ENCODE measurements around the gene ZNF784. TPM values are rescaled to one million over a fixed set of nuclear protein-coding genes. Genes with fewer than 3 reads are reported as not detected.
A peak's percentile ranks its signal among the peaks of the same experiment; 100 is the strongest.

ZNF784 gene
- total RNA-seq, 1 donor from 2014 or later, result 9.6 TPM

DNA sequence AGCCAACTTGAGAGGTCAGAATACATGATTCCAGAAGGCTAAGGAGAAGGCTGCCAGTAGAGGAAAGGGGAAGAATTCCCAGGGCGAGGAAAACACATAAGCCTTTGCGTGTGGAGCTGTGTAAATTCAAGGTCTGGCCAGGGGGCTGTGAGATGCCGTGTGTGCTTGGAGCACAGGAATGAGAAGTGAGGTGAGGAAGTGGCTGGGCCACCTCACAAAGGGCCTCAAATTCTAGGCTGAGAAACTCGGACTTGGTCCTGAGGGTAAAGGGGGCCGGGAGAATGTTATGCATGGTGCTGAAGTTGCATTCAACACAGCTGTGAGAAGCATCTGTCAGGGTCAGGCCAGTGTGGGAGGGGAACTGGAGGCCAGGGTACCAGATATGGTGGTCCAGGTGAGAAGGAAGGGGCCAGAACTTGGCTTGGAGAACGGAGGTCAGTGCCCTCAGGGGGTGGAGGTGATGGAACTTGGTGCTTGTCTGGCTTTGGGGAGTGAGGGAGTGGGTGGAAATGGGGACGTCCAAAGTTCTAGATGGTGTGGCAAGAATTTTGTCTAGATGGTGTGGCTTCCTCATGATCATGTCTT is 11.6 kb upstream of the ZNF784 start:
- H3K27ac Mint-ChIP-seq, result peak overlapping the region; percentile 99
- peaks cover 17% of the 10 kb centered on the region for H3K36me3 Mint-ChIP-seq
- TF ChIP-seq, protein P1, sequence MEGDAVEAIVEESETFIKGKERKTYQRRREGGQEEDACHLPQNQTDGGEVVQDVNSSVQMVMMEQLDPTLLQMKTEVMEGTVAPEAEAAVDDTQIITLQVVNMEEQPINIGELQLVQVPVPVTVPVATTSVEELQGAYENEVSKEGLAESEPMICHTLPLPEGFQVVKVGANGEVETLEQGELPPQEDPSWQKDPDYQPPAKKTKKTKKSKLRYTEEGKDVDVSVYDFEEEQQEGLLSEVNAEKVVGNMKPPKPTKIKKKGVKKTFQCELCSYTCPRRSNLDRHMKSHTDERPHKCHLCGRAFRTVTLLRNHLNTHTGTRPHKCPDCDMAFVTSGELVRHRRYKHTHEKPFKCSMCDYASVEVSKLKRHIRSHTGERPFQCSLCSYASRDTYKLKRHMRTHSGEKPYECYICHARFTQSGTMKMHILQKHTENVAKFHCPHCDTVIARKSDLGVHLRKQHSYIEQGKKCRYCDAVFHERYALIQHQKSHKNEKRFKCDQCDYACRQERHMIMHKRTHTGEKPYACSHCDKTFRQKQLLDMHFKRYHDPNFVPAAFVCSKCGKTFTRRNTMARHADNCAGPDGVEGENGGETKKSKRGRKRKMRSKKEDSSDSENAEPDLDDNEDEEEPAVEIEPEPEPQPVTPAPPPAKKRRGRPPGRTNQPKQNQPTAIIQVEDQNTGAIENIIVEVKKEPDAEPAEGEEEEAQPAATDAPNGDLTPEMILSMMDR (conservative IDR thresholded peaks at IDR 0.05), result no peak
- peak overlapping the region; percentile 100 for H3K4me3 Mint-ChIP-seq
- no peaks in the 10 kb centered on the region for H3K27me3 Mint-ChIP-seq
- H3K4me1 Mint-ChIP-seq (ENCODE audit: unreplicated experiment), result peaks cover 40% of the 10 kb centered on the region
- no peak for DNase-seq (ENCODE audit: extremely low spot score, unreplicated experiment)
- no peaks in the 10 kb centered on the region for H3K9me3 Mint-ChIP-seq

DNA sequence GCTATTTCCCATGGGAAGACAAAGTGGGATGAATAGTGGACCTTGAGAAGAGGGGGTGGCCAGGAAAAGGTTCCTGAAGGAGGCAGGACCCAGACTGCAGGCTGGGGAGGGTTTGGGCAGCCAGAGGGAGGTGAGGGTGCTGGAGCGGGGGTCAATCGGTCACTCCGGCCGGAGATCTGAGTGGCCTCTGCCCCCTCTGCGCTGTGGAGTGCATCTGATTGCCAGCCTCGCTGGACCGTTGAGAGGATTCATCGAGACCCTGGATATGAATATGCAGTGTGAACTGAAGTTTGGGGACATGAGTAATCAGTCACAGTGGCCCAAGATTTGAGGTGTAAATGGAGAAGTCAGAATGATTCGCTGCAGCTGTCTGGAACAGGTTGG is 11.0 kb upstream of the ZNF784 start:
- TF ChIP-seq, protein P1 (conservative IDR thresholded peaks at IDR 0.05), result no peak
- Mint-ChIP-seq H3K36me3 (peaks cover 17% of the 10 kb centered on the region), H3K27me3 (no peaks in the 10 kb centered on the region), H3K4me3 (peak overlapping the region; percentile 100), H3K27ac (peak overlapping the region; percentile 99), H3K4me1 (ENCODE audit: unreplicated experiment) (peaks cover 38% of the 10 kb centered on the region), H3K9me3 (no peaks in the 10 kb centered on the region)
- DNase-seq (ENCODE audit: extremely low spot score, unreplicated experiment), result no peak

DNA sequence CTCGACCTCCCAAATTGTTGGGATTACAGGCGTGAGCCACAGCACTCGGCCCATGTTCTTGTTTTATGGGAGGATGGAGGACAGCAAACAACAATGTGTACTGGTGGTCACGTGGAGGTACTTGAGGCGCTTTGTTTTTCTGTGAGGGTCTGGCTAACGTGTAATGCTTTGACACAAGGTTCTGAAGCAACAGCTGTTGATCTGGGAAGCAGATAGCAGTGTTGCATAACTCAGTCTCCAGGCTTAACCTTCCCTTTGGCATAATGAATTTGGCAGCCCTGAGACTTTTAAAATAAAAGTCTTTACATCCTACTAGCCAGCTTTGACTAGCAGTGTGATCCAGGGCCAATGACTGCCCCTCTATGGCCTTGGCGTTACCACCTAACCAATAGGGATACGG is 9.5 kb upstream of the ZNF784 start:
- no peak for DNase-seq (ENCODE audit: extremely low spot score, unreplicated experiment)
- H3K36me3 Mint-ChIP-seq, result peaks cover 14% of the 10 kb centered on the region
- no peaks in the 10 kb centered on the region for H3K27me3 Mint-ChIP-seq
- H3K27ac Mint-ChIP-seq, result peak overlapping the region; percentile 99
- TF ChIP-seq, protein P1 (conservative IDR thresholded peaks at IDR 0.05), result no peak
- H3K4me1 Mint-ChIP-seq (ENCODE audit: unreplicated experiment), result peaks cover 33% of the 10 kb centered on the region
- no peaks in the 10 kb centered on the region for H3K9me3 Mint-ChIP-seq
- H3K4me3 Mint-ChIP-seq, result no peak overlapping the region

DNA sequence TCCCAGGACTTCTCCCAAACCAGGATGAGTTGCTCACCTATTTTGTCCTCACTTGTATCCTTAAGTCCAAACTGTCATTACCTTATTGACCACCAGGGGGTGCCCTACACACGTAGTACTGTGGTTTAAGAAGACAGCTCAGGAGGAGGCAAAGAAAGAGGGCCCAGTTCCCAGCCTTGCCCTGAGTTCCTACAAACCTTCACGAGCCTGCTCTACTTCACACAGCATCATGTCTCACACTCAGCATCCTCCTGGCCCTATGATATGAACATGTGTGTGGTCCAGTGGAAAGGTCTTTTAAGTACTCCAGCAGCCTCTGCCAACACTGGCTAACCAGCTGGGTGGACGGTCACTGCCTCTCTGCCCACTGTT is 8.1 kb upstream of the ZNF784 start:
- H3K9me3 Mint-ChIP-seq, result no peaks in the 10 kb centered on the region
- peaks cover 27% of the 10 kb centered on the region for H3K4me1 Mint-ChIP-seq (ENCODE audit: unreplicated experiment)
- no peak for DNase-seq (ENCODE audit: extremely low spot score, unreplicated experiment)
- H3K27me3 Mint-ChIP-seq, result no peaks in the 10 kb centered on the region
- peak overlapping the region; percentile 76 for H3K27ac Mint-ChIP-seq
- TF ChIP-seq, protein P1 (conservative IDR thresholded peaks at IDR 0.05), result peak; percentile 90
- H3K36me3 Mint-ChIP-seq, result peaks cover 8% of the 10 kb centered on the region
- H3K4me3 Mint-ChIP-seq, result peak overlapping the region; percentile 74

DNA sequence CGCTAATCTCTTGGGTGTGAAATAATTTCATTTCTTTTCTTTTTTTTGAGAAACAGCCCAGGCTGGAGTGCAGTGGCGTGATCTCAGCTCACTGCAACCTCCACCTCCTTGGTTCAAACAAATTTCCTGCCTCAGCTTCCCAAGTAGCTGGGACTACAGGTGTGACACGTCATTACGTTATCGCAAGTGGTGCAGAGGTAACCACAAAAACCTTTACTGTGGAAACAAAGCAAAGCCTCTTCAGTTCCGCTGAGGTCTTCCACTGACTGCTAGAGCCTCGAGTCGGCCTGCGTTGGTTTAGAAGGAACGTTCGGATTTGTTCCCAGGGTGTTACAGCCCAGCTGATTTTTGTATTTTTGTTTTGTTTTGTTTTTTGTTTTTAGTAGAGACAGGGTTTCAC is 2.0 kb upstream of the ZNF784 start:
- DNase-seq (ENCODE audit: extremely low spot score, unreplicated experiment), result no peak
- Mint-ChIP-seq H3K9me3 (no peaks in the 10 kb centered on the region), H3K27me3 (no peaks in the 10 kb centered on the region), H3K4me3 (no peak overlapping the region), H3K27ac (no peak overlapping the region), H3K4me1 (ENCODE audit: unreplicated experiment) (peaks cover 14% of the 10 kb centered on the region), H3K36me3 (no peaks in the 10 kb centered on the region)
- TF ChIP-seq, protein P1 (conservative IDR thresholded peaks at IDR 0.05), result no peak

DNA sequence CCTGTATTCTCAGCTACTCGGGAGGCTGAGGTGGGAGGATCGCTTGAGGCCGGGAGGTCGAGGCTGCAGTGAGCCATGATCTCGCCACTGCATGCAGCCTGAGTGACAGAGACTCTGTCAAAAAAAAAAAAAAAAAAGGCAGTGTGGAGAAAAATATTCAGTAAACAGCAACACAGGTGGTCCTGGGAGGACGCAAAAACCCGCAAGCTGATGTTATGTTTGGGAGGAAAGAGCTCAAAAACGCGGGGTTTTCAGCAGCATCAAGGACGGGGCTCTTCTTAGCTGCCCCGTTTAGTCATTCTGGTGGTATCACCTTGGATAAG is 599 bp upstream of the ZNF784 start:
- H3K4me3 Mint-ChIP-seq, result peak overlapping the region; percentile 89
- no peaks in the 10 kb centered on the region for H3K9me3 Mint-ChIP-seq
- H3K36me3 Mint-ChIP-seq, result peaks cover 4% of the 10 kb centered on the region
- peak overlapping the region; percentile 96 for H3K27ac Mint-ChIP-seq
- H3K27me3 Mint-ChIP-seq, result no peaks in the 10 kb centered on the region
- H3K4me1 Mint-ChIP-seq (ENCODE audit: unreplicated experiment), result peaks cover 14% of the 10 kb centered on the region
- DNase-seq (ENCODE audit: extremely low spot score, unreplicated experiment), result no peak
- TF ChIP-seq, protein P1 (conservative IDR thresholded peaks at IDR 0.05), result no peak

Measured in type B pancreatic cell (in vitro differentiated cells).